DND-41 (cell line): Measurements from ENCODE around the gene P2RY2.

Experiments
- ATAC-seq: fragments of 200-7000 bp; cut with Tn5 transposase; 3 replicates; pipeline ENCODE4 v1.9.1; 2021; ENCODE audit warnings: low read depth; ENCODE audit not compliant: insufficient read depth
- DNase-seq: peaks from one replicate; pipeline ENCODE4 v3.0.0-alpha.2; 2020
- H2AFZ ChIP-seq: 2 replicates; pipeline ENCODE4 v1.6.0; 2012; ENCODE audit warnings: low read depth, low read length
- H3K27ac ChIP-seq: 2 replicates; pipeline ENCODE4 v1.5.1; 2012; ENCODE audit warnings: low read length, inconsistent platforms
- H3K27me3 ChIP-seq: fragments of 200-600 bp; sonication (generic); 2 replicates; pipeline ENCODE4 v1.6.0; 2012; ENCODE audit warnings: low read length, mild to moderate bottlenecking, inconsistent platforms; ENCODE audit not compliant: insufficient read depth, poor library complexity
- H3K36me3 ChIP-seq: 2 replicates; pipeline ENCODE4 v1.5.1; 2012; ENCODE audit warnings: low read length, inconsistent platforms; ENCODE audit not compliant: insufficient read depth
- H3K4me1 ChIP-seq: 2 replicates; pipeline ENCODE4 v1.5.1; 2012; ENCODE audit warnings: mild to moderate bottlenecking, low read length; ENCODE audit not compliant: insufficient read depth
- H3K4me2 ChIP-seq: 2 replicates; pipeline ENCODE4 v1.6.0; 2012; ENCODE audit warnings: mild to moderate bottlenecking, moderate library complexity, low read length, inconsistent platforms; ENCODE audit not compliant: insufficient read depth
- H3K4me3 ChIP-seq, 2 experiments: fragments of 200-600 bp in 1 of 2; shearing (Covaris generic) in 1 of 2; 2 replicates each; pipeline ENCODE4 v1.5.1; 2012 to 2016; ENCODE audit warnings: inconsistent platforms in 2 of 2, low read length in 2 of 2, mild to moderate bottlenecking in 2 of 2, low read depth in 1 of 2, moderate library complexity in 1 of 2
- H3K79me2 ChIP-seq: 2 replicates; pipeline ENCODE4 v1.6.0; 2012; ENCODE audit warnings: low read length, inconsistent platforms; ENCODE audit not compliant: insufficient read depth
- H3K9ac ChIP-seq: 2 replicates; pipeline ENCODE4 v1.6.0; 2012; ENCODE audit warnings: low read depth, mild to moderate bottlenecking, inconsistent platforms, low read length, moderate library complexity
- H3K9me3 ChIP-seq: 2 replicates; pipeline ENCODE4 v1.5.1; 2012; ENCODE audit warnings: low read length, moderate library complexity, mild to moderate bottlenecking, inconsistent platforms; ENCODE audit not compliant: insufficient read depth, severe bottlenecking
- H4K20me1 ChIP-seq: 2 replicates; pipeline ENCODE4 v1.6.0; 2012; ENCODE audit warnings: low read length; ENCODE audit not compliant: insufficient read depth
- EZH2 ChIP-seq: IDR thresholded peaks from 3 replicates; pipeline ENCODE4 v1.6.1; 2012; ENCODE audit warnings: borderline replicate concordance, low read depth, mild to moderate bottlenecking, moderate library complexity, low read length, inconsistent platforms; ENCODE audit not compliant: severe bottlenecking
- TF ChIP-seq, protein P1 (sequence below): IDR thresholded peaks from 2 replicates; pipeline ENCODE4 v1.5.1; 2012; ENCODE audit warnings: borderline replicate concordance, low read length, moderate library complexity, mild to moderate bottlenecking; ENCODE audit not compliant: poor library complexity, severe bottlenecking; ENCODE audit errors: extremely low read depth

Gene P2RY2

DNA sequence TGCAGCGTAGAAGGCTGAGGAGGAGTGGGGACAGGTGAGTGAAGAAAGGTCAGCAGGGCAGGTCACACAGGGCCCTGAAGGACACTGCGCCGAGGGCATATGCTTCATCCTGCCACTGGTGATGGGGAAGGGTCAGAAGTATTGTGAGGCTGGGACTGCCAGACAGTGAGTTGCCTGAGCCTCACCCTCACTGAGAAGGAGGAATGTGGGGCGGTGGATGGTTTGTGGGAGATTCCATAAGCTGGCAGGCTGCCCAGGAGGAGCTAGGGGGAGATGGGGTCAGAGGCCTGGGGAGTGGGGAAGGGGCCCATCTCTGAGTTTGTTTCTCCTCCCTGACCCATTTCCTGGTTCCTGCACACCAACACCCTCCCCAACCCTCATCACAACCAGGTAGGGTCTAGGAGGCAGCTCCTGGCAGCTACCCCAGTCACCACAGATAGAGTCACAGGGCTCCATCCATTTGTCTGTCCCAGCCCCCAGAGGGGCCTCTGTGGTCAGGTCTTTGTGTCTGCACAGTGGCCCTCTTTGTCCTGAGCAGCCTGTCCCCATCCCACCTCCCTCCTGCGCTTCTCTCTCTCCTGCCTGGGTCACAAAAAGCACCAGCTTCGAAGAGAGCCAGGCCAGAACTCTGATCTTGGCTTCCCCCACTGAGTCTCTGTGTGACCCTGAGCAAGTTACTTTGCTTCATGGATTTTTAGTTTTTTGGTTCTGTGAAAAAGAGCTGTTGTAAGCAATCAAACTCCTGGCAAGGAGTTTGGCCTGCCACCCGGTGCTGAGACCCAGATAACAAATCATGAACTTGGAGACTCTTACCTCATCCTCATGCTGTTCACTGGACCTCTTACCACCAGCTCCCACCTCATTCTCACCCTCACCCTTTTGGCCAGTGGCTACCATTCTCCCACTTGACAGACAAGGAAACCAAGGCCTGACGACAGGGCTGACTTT lies 4.6 kb upstream of the P2RY2 start:
- Histone ChIP-seq H3K9me3 (no peaks in the 10 kb centered on the region), H3K9ac (no peak overlapping the region), H3K4me3 (no peak overlapping the region), H4K20me1 (no peaks in the 10 kb centered on the region), H3K27me3 (no peaks in the 10 kb centered on the region), H3K36me3 (no peaks in the 10 kb centered on the region), H3K27ac (no peak overlapping the region), H2AFZ (no peak overlapping the region), H3K79me2 (no peaks in the 10 kb centered on the region), H3K4me1 (no peaks in the 10 kb centered on the region), H3K4me2 (no peak overlapping the region)
- ATAC-seq (no peak), DNase-seq (no peak)
- TF ChIP-seq EZH2, result no peak
- TF ChIP-seq, protein P1, sequence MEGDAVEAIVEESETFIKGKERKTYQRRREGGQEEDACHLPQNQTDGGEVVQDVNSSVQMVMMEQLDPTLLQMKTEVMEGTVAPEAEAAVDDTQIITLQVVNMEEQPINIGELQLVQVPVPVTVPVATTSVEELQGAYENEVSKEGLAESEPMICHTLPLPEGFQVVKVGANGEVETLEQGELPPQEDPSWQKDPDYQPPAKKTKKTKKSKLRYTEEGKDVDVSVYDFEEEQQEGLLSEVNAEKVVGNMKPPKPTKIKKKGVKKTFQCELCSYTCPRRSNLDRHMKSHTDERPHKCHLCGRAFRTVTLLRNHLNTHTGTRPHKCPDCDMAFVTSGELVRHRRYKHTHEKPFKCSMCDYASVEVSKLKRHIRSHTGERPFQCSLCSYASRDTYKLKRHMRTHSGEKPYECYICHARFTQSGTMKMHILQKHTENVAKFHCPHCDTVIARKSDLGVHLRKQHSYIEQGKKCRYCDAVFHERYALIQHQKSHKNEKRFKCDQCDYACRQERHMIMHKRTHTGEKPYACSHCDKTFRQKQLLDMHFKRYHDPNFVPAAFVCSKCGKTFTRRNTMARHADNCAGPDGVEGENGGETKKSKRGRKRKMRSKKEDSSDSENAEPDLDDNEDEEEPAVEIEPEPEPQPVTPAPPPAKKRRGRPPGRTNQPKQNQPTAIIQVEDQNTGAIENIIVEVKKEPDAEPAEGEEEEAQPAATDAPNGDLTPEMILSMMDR, result no peak

- H3K27ac ChIP-seq, result no peak overlapping the region
- no peak for ATAC-seq
- no peaks in the 10 kb centered on the region for H3K79me2 ChIP-seq
- no peaks in the 10 kb centered on the region for H3K9me3 ChIP-seq
- no peak for TF ChIP-seq EZH2
- TF ChIP-seq, protein P1, result no peak
- H4K20me1 ChIP-seq, result no peaks in the 10 kb centered on the region
- no peak overlapping the region for H2AFZ ChIP-seq
- H3K9ac ChIP-seq, result no peak overlapping the region
- no peaks in the 10 kb centered on the region for H3K36me3 ChIP-seq
- no peaks in the 10 kb centered on the region for H3K27me3 ChIP-seq
- no peak overlapping the region for H3K4me2 ChIP-seq
- no peak overlapping the region for H3K4me3 ChIP-seq
- DNase-seq, result no peak
- H3K4me1 ChIP-seq, result peaks cover 5% of the 10 kb centered on the region
Measured at GRCh38 chr11:73215191-73216134, 2.6 kb upstream of the P2RY2 start.

DNA sequence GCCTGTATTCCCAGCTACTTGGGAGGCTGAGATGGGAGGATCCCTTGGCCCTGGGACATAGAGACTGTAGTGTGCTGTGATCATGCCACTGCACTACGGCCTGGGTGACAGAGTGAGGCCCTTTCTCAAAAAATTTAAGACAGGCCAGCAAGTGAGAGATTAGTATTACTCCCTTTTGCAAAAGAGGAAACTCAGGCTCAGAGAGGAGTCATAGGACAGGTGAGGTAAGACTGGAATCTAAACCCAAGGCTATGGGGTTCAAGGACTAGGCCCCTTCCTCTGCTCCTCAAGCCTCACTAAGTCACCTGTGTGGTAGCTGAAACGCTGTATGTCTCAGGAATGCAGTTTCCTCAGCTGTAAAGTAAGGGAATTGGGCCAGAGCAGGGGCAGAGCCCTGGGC lies 1.6 kb upstream of the P2RY2 start:
- Histone ChIP-seq H3K4me1 (peaks cover 15% of the 10 kb centered on the region), H3K79me2 (no peaks in the 10 kb centered on the region), H2AFZ (no peak overlapping the region), H3K4me2 (no peak overlapping the region), H3K36me3 (no peaks in the 10 kb centered on the region), H3K4me3 (no peak overlapping the region), H3K27me3 (no peaks in the 10 kb centered on the region), H4K20me1 (no peaks in the 10 kb centered on the region), H3K9me3 (no peaks in the 10 kb centered on the region), H3K27ac (no peak overlapping the region), H3K9ac (no peak overlapping the region)
- DNase-seq (no peak), ATAC-seq (no peak)
- no peak for TF ChIP-seq EZH2
